Inflammatory macrophage treated with lipopolysaccharide for 1 hour (primary cell): ENCODE measurements around the gene SNRPA.
"Not testable (repeated sequence)": the region's sequence is repeated elsewhere in the genome, so short reads cannot be mapped to it uniquely, and the experiment has no call there.

Source experiments
- DNase-seq, 2 donors: peaks; one replicate each; pipeline ENCODE4 v3.0.0-alpha.2; 2020 to 2022

Gene SNRPA

GRCh38 chr19:40777937-40778705, 27.1 kb downstream of the SNRPA start, which contains the start of gene RAB4B:
TSS of gene RAB4B (plus strand) at chr19:40778247. CDS start at chr19:40778376, 129 bp downstream.
- peak; percentile 100 for DNase-seq

- peak; percentile 47 to 68 for DNase-seq
These were observed 27.8 kb downstream of the SNRPA start for GRCh38 chr19:40778706-40779284.

GRCh38 chr19:40780582-40780981, 29.6 kb downstream of the SNRPA start:
- no peak for DNase-seq

GRCh38 chr19:40781140-40781539, 30.1 kb downstream of the SNRPA start:
- DNase-seq: no peak

- DNase-seq: no peak
These were observed 32.7 kb downstream of the SNRPA start for GRCh38 chr19:40783711-40784110.

GRCh38 chr19:40784146-40784545, 33.1 kb downstream of the SNRPA start:
- not testable (repeated sequence) for DNase-seq

GRCh38 chr19:40785526-40785925, 34.5 kb downstream of the SNRPA start:
- DNase-seq: peak in 1 of 2 donors; percentile 28

GRCh38 chr19:40786060-40787037, 35.3 kb downstream of the SNRPA start:
- DNase-seq: no peak

- no peak for DNase-seq
These were observed 40.3 kb downstream of the SNRPA start for GRCh38 chr19:40791349-40791748.

- no peak for DNase-seq
These were observed 41.0 kb downstream of the SNRPA start for GRCh38 chr19:40791996-40792395.

GRCh38 chr19:40797166-40797962, 46.4 kb downstream of the SNRPA start:
- no peak for DNase-seq

GRCh38 chr19:40797963-40798682, 47.1 kb downstream of the SNRPA start:
- DNase-seq: peak; percentile 48 to 68

- DNase-seq: peak; percentile 100
These were observed 47.9 kb downstream of the SNRPA start, which contains the start of gene EGLN2 for GRCh38 chr19:40798683-40799557. TSS of gene EGLN2 (plus strand) at chr19:40799191. CDS start at chr19:40800573, 1,382 bp downstream.

- DNase-seq: peak; percentile 48 to 62
These were observed 48.7 kb downstream of the SNRPA start for GRCh38 chr19:40799558-40800338.

- no peak for DNase-seq
These were observed 49.5 kb downstream of the SNRPA start for GRCh38 chr19:40800339-40800996.

GRCh38 chr19:40800997-40801377, 50.0 kb downstream of the SNRPA start:
- no peak for DNase-seq

GRCh38 chr19:40801426-40802299, 50.7 kb downstream of the SNRPA start:
- DNase-seq: no peak
